ENCODE measurements around the gene TECTA.

DNA sequence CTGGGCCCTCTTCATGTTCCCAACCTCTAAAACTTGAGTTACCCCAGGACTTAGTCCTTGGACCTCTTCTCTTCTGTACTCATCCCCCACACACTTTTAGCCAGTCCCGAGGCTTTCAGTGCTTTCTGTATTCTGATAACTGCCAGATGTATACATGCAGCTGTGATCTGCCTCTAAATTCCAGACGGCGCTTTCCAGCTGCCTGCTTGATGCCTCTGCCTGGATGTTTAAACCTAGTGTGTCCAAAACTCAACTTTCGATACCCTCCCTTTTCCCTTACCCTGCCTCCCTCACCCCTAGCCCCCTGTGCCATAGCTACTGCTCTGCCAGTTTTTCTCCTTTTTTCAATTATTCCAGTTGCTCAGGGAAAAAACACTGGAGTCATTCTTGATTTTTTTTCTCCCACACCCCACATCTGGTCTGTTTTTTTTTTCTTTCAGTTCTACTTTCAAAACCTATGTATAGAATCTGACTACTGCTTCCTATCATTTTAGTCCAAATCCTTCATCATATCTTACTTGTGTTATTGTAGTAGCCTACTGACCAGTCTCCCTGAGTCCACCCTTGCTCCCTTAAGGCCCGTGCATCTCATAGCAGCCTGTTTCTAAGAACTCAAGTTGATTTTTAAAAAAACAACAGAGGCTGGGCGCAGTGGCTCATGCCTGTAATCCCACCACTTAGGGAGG lies 32.9 kb upstream of the TECTA start:
- TF ChIP-seq, protein P1, sequence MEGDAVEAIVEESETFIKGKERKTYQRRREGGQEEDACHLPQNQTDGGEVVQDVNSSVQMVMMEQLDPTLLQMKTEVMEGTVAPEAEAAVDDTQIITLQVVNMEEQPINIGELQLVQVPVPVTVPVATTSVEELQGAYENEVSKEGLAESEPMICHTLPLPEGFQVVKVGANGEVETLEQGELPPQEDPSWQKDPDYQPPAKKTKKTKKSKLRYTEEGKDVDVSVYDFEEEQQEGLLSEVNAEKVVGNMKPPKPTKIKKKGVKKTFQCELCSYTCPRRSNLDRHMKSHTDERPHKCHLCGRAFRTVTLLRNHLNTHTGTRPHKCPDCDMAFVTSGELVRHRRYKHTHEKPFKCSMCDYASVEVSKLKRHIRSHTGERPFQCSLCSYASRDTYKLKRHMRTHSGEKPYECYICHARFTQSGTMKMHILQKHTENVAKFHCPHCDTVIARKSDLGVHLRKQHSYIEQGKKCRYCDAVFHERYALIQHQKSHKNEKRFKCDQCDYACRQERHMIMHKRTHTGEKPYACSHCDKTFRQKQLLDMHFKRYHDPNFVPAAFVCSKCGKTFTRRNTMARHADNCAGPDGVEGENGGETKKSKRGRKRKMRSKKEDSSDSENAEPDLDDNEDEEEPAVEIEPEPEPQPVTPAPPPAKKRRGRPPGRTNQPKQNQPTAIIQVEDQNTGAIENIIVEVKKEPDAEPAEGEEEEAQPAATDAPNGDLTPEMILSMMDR (IDR thresholded peaks at IDR 0.05), result no peak
- no peak for TF ChIP-seq EP300 (IDR thresholded peaks at IDR 0.05)

Data from tibial nerve (tissue), 4 donors.